Dendritic cell treated with granulocyte-macrophage colony-stimulating factor and Interleukin-4, amounts not matched to agents 40 ng/mL and 50 ng/mL, for 4 days (primary cell): Measurements from ENCODE around the gene LAMB1.

ENCODE experiments used
- H3K27ac Mint-ChIP-seq: one replicate; pipeline ENCODE4 v1.8.0; 2022; ENCODE audit warnings: mild to moderate bottlenecking, mixed read lengths
- H3K27me3 Mint-ChIP-seq: one replicate; pipeline ENCODE4 v1.8.0; 2022; ENCODE audit warnings: mild to moderate bottlenecking, mixed read lengths
- H3K36me3 Mint-ChIP-seq: one replicate; pipeline ENCODE4 v1.8.0; 2022; ENCODE audit warnings: low read depth, mixed read lengths
- H3K4me1 Mint-ChIP-seq: one replicate; pipeline ENCODE4 v1.8.0; 2022; ENCODE audit warnings: low read depth, mixed read lengths
- H3K4me3 Mint-ChIP-seq: one replicate; pipeline ENCODE4 v1.8.0; 2022; ENCODE audit warnings: mild to moderate bottlenecking, moderate library complexity, mixed read lengths
- H3K9me3 Mint-ChIP-seq: one replicate; pipeline ENCODE4 v1.8.0; 2022; ENCODE audit warnings: mixed read lengths
- intact Hi-C: fragments of 100-400 bp; cut with micrococcal nuclease; formaldehyde crosslinking; loops from one replicate; pipeline ENCODE4 v1.15.0; 2022

The LAMB1 gene

DNA sequence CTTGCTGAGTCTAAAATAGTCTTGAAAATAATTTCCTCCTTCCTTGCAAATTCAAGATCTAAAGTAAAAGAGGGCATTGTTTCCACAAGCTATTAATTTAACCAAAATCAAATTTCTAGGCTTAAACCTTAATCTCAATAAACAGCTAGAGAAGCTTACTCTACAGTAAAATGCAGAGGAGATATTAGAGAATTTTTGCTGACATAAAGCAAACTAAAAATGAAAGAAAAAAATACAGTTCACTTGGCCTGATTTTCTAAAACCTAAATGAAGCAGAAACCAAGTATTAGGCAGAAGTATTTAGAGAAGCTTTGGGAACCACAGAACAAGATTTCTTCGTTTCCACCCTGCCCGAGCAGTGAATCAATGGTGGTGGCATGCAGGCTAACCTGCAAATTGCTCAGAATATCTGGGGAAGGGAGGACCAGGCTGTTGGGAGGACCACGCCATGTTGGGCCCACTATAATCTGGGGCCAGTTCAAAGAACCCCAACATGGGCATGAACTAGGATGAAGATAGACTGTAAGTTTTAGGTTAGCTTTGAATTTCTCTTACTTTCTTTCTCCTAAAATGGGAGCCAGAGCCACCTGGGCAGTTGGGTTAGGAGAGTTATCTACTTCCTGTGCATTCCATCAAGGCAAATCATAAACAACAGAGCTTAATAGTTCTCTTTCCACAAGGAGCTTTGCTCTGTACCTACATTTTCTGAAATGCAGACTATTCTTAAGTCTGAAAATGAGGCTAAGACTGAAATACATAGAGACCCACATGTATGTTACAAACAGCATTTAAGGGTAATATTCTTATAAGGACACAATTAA lies 4.1 kb downstream of the LAMB1 start:
- no peaks in the 10 kb centered on the region for H3K36me3 Mint-ChIP-seq
- H3K27me3 Mint-ChIP-seq = peaks cover 52% of the 10 kb centered on the region
- intact Hi-C loops = no loop called here
- no peak overlapping the region for H3K27ac Mint-ChIP-seq
- H3K9me3 Mint-ChIP-seq = no peaks in the 10 kb centered on the region
- peaks cover 17% of the 10 kb centered on the region for H3K4me1 Mint-ChIP-seq
- H3K4me3 Mint-ChIP-seq = no peak overlapping the region

DNA sequence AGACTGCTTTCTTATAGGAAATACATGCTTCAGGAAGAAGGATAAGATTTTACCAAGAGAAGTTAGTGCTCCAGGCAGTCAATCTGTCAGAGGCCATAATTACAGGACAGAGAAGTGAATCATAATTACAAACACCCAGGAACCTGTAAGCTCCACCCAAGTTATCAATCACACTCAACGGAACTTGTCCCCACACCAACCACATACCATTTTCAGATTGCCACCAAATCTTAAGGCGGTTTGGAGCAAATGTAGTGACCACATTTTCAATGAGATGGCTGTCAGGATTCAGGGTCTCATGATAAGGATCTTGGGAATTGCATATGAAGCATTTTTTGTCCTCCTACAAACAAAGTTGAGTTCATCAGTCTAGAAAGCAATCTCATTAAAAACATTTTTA lies 4.8 kb downstream of the LAMB1 start:
- H3K4me1 Mint-ChIP-seq = peaks cover 17% of the 10 kb centered on the region
- intact Hi-C loops = no loop called here
- H3K27ac Mint-ChIP-seq = no peak overlapping the region
- H3K27me3 Mint-ChIP-seq = peaks cover 46% of the 10 kb centered on the region
- no peaks in the 10 kb centered on the region for H3K9me3 Mint-ChIP-seq
- no peak overlapping the region for H3K4me3 Mint-ChIP-seq
- H3K36me3 Mint-ChIP-seq = no peaks in the 10 kb centered on the region

DNA sequence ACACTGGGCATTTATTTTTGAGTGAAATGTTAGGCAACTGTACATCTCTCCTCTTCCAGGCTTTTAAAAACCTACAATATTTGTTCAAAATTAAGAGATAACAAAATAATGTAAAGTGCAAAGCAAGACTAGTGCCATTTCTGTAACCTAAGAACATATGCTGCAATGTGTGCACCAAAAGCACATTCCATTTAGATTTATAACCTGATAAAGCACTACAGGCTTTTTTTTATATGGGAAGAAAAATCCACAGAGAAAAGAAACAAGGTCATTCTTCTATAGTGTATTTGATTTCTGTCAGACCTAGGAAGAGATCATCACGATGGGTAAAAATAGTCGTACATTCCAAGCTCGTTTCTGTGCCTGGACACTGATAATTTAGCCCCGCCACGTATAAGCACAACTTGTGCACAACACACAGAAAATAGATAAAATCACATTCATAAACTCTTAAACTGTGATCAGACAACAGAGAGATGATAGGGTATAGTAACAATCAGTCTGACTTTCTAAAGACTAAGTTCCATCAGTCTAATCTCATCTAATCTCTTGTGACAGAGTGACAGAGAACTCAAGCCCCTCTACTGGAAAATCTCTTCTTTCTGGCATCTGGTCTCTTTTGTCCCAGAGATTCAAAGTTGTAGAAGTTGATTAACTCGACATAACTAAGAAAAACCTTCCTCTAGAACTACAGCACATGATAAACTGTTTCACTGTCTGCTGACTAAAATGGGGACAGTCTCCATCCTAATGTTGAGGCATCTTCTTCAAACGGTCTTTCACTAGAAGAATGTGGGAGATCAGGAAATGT lies 6.7 kb downstream of the LAMB1 start:
- no peaks in the 10 kb centered on the region for H3K9me3 Mint-ChIP-seq
- H3K4me3 Mint-ChIP-seq = no peak overlapping the region
- H3K36me3 Mint-ChIP-seq = no peaks in the 10 kb centered on the region
- no peak overlapping the region for H3K27ac Mint-ChIP-seq
- intact Hi-C loops = no loop called here
- peaks cover 2% of the 10 kb centered on the region for H3K4me1 Mint-ChIP-seq
- H3K27me3 Mint-ChIP-seq = peaks cover 30% of the 10 kb centered on the region

DNA sequence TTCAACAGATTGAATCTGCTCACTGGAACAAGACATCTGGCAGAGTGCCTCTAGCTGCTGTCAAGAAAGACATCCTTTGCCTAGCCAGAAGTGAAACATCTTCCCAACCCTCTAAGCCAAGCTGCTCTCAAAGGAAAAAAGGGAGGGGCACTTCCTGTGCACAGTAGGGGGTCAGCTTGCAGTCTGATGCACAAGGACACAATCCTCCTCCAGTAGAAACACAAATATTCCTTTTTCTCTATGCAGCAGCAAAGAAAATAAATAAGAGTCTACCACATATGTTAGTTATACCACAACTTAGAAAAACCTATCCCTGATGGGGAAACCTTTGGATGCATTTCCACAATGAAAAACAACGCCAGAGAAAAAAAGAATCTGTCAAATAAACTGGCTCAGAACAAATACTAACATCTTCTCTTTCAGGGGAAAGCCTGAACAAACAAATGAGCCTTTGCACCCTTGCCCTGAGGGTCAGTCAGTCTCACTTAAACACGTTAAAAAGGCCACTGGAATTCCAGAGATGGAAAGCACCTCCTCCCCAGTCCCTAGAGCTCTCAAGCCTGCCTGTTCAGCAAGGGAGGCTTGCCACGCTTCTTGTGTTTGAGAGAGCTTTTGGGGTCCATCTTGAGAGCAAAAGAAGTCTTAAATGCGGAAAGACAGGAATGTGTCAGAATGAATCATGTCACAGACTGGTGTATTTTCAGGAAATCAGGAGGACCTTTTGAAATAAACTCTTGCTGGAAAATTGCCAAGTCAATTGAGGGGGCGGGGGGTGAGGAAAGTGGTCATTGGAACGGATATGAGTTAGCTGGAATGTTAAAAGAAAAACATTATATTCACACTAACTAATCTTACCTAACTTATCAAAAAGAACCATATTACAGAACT lies 7.5 kb downstream of the LAMB1 start:
- no peak overlapping the region for H3K27ac Mint-ChIP-seq
- H3K4me3 Mint-ChIP-seq = no peak overlapping the region
- peaks cover 22% of the 10 kb centered on the region for H3K27me3 Mint-ChIP-seq
- intact Hi-C loops = no loop called here
- no peaks in the 10 kb centered on the region for H3K36me3 Mint-ChIP-seq
- H3K4me1 Mint-ChIP-seq = no peaks in the 10 kb centered on the region
- H3K9me3 Mint-ChIP-seq = no peaks in the 10 kb centered on the region

DNA sequence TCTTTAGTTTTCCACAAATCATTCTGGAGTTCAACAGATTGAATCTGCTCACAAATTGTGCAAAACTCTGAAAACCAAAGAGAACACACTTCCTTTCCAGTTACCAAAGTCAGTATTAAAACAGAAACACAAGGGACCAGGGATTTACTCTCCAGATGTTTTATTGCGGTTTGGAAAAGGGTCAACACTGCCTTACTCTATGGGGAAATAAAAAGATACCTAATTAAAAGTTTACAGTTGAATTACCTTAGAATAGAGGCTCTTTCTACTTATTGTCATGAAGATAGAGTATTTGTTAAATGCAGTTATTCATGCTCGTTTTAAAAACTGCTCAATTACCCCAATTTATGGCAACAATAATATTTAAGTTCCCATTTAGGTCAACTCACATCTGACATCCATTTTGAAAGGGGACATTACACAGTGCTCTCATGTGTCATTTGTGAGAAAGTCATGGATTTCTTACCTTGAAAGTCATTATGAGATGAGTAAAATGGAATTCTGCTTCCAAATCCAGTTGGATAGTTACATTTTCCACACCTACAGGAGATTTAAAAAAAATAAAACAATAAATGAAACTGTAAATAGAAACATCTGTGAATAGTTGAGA lies 8.4 kb downstream of the LAMB1 start:
- Mint-ChIP-seq H3K4me3 (no peak overlapping the region), H3K36me3 (no peaks in the 10 kb centered on the region), H3K4me1 (no peaks in the 10 kb centered on the region), H3K27ac (no peak overlapping the region), H3K27me3 (peaks cover 17% of the 10 kb centered on the region), H3K9me3 (no peaks in the 10 kb centered on the region)
- intact Hi-C loops = no loop called here

DNA sequence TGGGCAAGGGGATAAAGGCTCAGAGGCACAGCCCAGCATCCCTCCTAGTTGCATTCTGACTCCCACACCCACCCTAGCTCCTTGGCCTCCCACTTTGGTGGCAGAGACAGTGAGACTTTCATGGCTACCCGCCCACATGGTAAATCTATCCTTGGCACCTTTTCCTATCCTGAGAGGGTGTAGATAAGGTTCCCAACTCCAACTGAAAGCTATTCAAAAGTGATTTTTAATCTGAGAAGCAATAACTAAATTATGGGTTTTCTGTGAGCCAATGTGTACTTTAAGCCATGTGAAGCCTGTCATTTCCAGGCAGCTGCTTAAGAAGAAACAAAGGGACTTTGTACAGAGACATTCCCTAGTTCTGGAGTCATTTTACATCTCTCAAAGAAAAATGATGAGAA lies 9.1 kb downstream of the LAMB1 start:
- Mint-ChIP-seq H3K4me3 (no peak overlapping the region), H3K27me3 (peaks cover 17% of the 10 kb centered on the region), H3K4me1 (no peaks in the 10 kb centered on the region), H3K9me3 (no peaks in the 10 kb centered on the region), H3K27ac (no peak overlapping the region), H3K36me3 (no peaks in the 10 kb centered on the region)
- intact Hi-C loops = no loop called here

DNA sequence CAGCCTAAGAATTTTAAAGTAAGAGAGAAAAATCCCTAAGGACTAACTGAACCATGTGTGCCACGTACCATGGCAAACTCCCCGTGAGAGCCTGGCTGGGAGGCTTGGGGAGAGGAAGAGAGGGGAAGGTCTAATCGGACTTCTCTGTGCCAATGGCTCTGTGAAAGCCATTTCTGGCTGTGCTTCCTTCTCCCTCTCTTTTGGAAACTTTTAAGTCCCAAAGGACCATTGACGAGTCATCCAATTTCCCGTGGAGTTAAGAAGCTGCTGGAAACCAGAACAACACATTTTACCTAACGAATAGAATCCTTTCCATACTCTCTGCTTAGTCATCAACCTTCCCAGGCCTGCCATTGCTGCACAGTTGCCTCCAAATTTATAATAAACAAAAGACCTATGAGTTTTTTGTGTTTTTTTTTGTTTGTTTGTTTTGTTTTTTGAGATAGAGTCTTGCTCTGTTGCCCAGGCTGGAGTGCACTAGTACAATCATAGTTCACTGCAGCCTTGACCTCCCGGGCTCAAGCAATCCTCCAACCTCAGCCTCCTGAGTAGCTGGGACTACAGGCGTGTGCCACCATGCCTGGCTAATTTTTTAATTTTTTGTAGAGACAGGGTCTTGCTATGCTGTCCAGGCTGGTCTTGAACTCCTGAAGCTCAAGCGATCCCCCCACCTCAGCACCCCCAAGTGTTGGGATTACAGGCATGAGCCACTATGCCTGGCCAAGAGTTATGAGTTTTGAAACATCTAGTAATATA lies 13.2 kb downstream of the LAMB1 start:
- Mint-ChIP-seq H3K9me3 (no peaks in the 10 kb centered on the region), H3K4me3 (no peak overlapping the region), H3K27ac (no peak overlapping the region), H3K36me3 (no peaks in the 10 kb centered on the region), H3K27me3 (peaks cover 6% of the 10 kb centered on the region), H3K4me1 (no peaks in the 10 kb centered on the region)
- intact Hi-C loops = no loop called here

DNA sequence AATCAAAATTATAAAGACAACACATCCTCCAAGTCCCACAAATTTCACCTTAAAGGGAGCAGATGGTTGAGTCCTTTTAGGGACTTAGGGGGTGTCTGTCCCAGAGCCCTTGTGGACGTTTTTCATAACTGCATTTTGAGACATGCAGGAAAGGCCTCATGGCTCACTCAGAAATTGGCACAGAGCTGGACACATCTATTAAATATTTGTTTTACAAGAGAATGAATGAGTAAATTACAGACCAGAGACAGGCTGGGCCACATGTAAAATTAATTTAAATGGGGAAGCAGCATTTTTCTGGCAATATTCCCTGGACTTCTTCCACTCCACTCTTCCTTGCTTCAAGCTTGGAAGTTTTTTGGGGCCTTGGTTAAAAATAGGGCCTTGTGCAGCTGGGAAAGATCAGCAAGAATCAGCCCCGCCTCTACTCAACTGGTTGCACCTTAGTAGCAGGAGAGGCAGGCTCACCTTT lies 20.0 kb downstream of the LAMB1 start:
- no peak overlapping the region for H3K27ac Mint-ChIP-seq
- no peak overlapping the region for H3K4me3 Mint-ChIP-seq
- no peaks in the 10 kb centered on the region for H3K9me3 Mint-ChIP-seq
- no peaks in the 10 kb centered on the region for H3K27me3 Mint-ChIP-seq
- intact Hi-C loops = no loop called here
- no peaks in the 10 kb centered on the region for H3K36me3 Mint-ChIP-seq
- H3K4me1 Mint-ChIP-seq = no peaks in the 10 kb centered on the region

DNA sequence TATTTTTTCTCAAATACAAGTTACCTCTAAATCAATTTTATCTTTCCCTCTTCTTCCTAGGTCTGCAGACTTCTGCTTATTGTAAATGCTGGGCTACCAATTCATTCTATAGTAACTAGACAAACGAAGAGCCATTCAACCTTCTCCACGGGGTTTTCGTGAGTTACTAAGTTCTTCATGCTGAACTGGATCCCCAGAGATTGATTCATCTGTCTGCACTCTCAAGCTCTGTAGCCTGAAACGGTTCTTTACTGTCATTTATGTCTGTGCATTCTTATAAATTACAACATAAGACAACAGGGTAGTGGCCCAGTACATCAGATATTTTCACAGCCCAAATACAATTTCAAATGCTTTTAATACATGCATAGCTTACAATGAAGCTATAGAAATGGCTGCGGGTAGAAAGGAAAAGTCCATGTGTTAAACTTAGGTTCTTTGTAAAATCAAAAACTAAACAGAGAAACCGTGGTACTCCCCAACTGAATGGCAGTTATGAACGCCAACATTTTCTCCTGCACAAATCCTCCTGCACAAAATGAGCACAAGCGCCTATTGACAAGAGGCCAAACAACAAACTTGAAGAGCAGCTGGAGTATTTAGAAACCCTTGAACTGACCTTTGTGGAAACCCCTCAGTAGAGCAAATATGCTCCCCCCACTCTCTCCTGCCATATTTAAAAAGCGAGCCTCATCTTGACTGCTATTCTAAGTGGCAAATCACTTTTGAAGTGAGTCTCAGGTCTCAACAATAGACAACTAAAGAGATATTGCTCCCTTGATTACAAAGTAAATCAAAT lies 20.7 kb downstream of the LAMB1 start:
- H3K4me1 Mint-ChIP-seq = no peaks in the 10 kb centered on the region
- no peaks in the 10 kb centered on the region for H3K36me3 Mint-ChIP-seq
- no peaks in the 10 kb centered on the region for H3K27me3 Mint-ChIP-seq
- no peak overlapping the region for H3K27ac Mint-ChIP-seq
- H3K4me3 Mint-ChIP-seq = no peak overlapping the region
- intact Hi-C loops = no loop called here
- H3K9me3 Mint-ChIP-seq = no peaks in the 10 kb centered on the region

DNA sequence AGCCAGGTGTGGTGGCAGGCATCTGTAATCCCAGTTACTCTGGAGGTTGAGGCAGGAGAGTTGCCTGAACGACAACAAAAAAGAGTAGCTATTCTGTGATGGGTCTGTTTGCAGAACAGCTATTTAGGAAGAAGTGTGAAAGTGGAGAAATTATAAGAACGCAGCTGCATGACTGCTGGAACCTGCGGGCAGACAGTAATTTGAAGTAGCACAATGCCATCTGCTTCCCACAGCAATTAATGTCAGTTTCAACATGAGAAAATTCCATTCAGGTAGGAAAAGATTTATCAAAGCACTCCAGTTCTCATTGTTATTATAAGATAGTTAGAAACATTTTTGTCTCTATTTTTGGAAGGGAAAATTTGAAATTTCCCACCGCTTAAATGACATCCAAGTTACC lies 21.5 kb downstream of the LAMB1 start:
- intact Hi-C loops = no loop called here
- H3K9me3 Mint-ChIP-seq = no peaks in the 10 kb centered on the region
- H3K27me3 Mint-ChIP-seq = no peaks in the 10 kb centered on the region
- no peak overlapping the region for H3K4me3 Mint-ChIP-seq
- no peak overlapping the region for H3K27ac Mint-ChIP-seq
- H3K36me3 Mint-ChIP-seq = no peaks in the 10 kb centered on the region
- no peaks in the 10 kb centered on the region for H3K4me1 Mint-ChIP-seq

DNA sequence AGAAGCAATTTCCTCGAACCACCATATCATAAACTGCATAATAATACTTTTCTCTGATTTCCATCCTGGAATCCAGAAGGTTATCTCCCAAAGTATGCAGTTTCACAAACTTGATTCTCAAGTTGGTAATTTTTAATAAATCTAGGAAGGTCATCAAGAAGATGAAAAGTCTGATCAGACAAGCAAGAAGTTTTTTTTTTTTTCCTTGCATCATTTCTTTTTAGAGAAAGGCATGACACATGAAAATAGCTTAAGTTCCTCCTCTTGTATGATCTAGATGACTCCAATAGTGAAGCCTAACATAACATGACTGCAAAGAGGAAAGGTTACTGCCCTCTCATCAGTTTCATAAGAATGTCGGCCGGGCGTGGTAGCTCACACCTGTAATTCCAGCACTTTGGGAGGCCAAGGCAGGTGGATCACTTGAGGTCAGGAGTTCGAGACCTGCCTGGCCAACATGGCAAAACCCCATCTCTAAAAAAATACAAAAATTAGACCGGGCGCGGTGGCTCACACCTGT lies 22.2 kb downstream of the LAMB1 start:
- H3K9me3 Mint-ChIP-seq = no peaks in the 10 kb centered on the region
- H3K27me3 Mint-ChIP-seq = no peaks in the 10 kb centered on the region
- H3K36me3 Mint-ChIP-seq = no peaks in the 10 kb centered on the region
- no peak overlapping the region for H3K27ac Mint-ChIP-seq
- intact Hi-C loops = no loop called here
- no peaks in the 10 kb centered on the region for H3K4me1 Mint-ChIP-seq
- H3K4me3 Mint-ChIP-seq = no peak overlapping the region

DNA sequence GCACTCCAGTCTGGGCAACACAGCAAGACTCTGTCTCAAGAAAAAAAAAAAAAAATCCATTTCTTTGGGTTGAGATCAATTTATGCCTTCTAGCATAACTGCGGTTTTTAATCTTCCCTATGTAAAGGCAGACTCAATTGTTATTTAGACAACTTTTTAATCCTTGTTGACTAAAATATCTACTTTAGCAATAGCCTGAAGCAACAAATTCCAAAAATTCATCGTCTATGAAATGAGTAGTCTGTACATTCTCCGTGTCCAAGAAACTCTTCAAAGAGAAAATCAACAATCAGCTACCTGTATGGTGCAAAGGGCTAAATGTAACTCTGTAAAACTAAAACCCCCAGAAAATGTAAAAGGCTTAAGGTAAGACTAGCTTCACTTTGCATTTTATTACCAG lies 22.8 kb downstream of the LAMB1 start:
- Mint-ChIP-seq H3K27ac (no peak overlapping the region), H3K4me3 (no peak overlapping the region), H3K4me1 (no peaks in the 10 kb centered on the region)

More for the DNA sequence above, 22.8 kb downstream of the LAMB1 start:
- Mint-ChIP-seq H3K27me3 (no peaks in the 10 kb centered on the region), H3K9me3 (no peaks in the 10 kb centered on the region), H3K36me3 (no peaks in the 10 kb centered on the region)
- intact Hi-C loops = no loop called here
